ENCODE measurements around the gene TSPO2.

Gene TSPO2

DNA sequence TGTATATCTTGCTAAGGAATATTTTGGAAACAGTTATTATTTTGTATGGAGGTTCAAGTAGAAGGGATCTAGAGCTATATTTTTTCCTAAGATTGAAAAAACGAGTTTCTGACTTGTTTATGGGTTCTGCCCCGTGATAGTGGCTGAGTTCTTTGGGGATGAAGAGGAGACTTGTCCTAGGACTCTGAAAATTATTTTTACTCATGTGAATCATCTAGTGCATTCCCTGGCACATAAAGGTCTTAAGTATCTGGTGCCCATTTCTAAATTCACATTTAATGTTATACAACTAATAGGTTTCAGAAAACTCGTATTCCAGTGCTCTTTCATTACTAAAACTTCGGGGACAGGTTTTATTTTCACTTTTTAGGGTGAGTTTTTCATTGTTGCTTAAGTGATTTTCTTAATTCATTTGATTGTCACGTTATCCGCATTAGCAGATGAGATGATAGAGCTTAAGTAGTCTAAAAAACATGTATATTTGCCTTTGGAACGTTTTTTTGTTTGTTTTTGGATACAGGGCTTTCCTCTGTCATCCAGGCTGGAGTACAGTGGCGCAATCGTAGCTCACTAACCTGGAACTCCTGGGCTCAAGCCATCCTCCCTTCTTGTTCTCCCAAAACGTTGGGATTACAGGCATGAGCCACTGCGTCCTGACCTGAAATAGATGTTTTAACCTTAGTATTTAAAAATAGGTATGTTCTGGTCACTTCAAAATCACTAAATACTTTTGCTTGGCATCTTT, 32.6 kb downstream of the TSPO2 start:
- DNase-seq (ENCODE audit: low read depth in 4 of 4, low spot score in 1 of 4): no peak

DNA sequence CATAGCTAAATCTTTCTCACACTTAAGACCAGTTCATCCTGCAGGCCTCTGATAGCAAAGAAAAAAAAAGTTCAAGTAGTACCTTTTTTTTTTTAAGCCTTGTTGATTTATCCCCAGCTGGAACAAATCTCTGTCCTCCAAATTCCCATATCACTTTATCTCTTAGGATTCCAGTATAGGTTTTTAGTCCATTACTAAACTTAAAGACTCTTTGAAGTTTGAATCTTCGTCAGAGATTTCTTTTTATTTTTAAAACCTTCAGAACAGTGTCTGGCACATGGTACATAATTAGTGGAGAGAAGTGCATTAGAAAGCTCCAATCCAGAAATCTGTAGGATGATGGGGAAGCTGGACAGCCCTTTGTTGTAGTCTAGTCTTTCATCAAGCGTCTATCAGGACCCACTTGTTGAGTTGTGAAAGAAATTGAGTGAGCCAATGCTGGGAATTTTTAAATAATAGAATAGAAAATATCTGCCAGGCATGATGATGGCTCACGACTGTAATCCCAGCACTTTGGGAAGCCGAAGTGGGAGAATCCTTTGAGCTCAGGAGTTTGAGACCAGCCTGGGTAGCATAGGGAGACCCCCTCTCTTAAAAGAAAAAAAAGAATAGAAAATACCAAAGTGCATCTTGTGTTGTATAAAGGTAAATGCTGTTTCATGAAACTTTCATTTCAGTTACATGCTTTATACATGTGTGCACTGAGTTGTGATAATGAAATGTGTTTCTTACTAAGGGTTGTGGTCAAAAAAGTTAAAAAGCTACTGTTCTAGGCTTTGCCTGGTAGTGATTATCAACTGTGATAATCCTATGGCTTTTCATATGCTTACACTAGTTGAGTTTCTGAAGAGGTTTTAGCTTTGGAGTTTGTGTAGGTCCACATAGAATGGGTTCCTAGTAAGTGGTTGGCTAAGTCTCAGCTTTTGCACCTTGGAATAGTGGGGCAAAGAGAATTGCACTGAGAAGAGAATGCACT, 33.7 kb downstream of the TSPO2 start:
- DNase-seq (ENCODE audit: low read depth in 4 of 4, low spot score in 1 of 4): no peak

DNA sequence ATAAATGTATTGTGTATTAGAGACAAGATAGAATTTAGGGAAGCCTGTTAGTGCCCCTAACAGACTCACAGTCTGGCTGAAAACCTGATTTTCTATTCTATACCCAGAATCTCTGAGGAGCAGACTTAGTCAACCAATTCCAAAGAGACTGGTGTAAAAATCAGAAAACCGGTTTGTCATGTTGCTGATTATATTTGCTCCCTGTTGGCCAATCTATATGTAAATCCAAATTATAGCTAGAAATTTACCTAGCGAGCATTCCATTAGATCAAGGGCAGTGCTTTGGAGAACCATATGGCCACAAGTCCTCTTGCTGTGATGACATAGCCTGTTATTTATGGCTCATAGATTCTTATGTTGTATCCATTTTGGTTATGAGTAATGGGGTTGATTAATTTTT, 35.3 kb downstream of the TSPO2 start:
- DNase-seq (ENCODE audit: low read depth in 4 of 4, low spot score in 1 of 4): no peak

DNA sequence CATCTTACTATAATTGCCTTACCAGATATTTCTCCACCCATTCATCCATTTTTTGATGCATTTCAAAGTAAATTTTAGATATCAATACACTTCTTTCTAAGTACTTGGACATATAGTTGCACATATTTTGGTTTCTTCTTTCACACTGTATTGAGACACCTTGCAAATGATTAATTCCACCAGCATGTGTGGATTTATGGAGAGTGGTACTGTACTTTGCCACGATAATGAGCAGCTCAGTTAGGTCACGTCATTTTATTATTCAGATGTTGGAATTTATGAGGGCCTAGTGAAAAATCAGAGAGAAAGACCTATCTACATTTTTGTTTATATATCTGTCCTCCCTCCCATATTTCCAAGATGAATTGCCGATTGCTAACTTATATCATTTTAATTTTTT, 35.8 kb downstream of the TSPO2 start:
- no peak for DNase-seq (ENCODE audit: low read depth in 4 of 4, low spot score in 1 of 4)

DNA sequence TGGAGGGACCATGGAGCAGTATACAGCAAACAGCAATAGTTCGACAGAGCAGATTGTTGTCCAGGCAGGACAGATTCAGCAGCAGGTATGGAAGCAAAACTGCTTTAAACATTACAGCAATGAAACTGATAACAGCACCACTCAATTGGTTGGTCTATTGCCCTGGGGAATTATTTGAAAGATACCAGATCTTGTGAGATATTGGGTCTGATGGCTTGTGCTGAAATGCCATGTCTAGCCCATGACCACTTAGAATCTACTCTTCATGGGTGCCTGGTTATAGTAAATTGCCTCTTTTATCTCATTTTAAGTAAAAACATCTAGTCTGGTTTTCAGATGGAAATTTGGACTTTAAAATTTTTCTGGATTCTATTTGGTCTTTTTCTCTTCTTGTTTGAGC, 36.8 kb downstream of the TSPO2 start:
- no peak for DNase-seq (ENCODE audit: low read depth in 4 of 4, low spot score in 1 of 4)

DNA sequence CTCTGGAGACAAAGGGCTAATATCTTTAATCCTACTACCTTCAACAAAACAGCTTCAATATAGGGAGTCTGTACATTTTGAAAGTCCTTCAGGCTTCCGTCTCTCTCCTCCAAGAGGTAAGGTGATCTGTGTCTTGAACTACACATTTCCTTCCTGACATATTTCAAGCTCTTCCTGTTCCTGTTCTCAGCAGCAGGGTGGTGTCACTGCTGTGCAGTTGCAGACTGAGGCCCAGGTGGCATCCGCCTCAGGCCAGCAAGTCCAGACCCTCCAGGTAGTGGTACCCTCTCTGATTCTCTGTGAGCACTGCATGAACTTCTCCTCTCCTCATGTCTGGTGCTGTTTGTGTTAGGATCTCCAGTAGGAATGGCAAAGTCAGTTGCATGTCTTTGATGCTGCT, 38.4 kb downstream of the TSPO2 start:
- DNase-seq (ENCODE audit: low read depth in 4 of 4, low spot score in 1 of 4): no peak

DNA sequence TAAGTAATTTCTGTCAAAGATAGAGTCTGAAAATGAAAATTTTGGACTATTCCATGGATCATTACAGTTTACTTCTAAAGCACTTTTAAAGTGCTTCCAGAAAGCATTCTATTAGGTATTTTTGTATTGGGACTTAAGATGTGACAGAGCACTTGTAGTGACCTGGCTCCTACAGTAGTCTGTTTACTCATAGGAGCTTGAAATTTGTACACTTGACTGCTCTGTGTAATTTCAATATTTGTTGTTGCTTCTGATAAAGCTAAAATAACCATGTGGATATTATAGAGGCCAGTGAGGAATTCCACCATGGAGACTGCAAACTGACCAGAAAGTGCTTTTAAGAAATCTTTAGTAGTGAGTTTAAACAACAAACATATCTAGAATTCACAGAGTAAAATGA, 40.8 kb downstream of the TSPO2 start:
- DNase-seq (ENCODE audit: low read depth in 4 of 4, low spot score in 1 of 4): no peak

DNA sequence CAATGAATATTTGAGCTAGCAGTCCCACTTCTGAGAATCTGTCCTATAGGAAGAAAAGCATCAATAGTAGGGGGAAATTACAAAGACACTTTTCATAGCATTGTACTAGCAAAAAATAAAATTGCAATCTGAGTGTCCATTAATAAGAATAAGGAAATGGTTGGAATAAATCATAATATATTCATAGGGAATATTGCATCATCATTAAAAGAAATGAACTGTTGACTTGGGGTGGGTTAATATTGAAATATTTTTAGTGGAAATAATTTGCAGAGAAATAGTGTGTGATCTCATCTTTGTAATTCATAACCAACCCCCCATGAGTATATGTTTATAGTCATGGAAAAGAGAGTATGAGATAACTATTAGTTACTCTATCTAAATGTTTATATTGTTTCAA, 42.9 kb downstream of the TSPO2 start:
- DNase-seq (ENCODE audit: low read depth in 4 of 4, low spot score in 1 of 4): no peak

DNA sequence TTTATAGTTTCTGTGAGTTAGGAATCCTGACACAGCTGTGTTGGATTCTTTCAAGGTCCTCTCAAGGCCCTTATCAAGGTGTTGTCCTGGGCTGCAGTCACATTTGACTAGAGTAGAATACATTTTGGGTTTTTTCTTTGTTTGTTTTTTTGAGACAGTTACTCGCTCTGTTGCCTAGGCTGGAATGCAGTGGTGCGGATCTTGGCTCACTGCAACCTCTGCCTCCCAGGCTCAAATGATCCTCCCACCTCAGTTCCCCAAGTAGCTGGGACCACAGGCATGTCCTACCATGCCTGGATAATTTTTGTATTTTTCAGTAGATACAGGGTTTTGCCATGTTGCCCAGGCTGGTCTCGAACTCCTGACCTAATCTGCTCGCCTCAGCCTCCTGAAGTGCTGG, 46.2 kb downstream of the TSPO2 start:
- DNase-seq (ENCODE audit: low read depth in 4 of 4, low spot score in 1 of 4): no peak

DNA sequence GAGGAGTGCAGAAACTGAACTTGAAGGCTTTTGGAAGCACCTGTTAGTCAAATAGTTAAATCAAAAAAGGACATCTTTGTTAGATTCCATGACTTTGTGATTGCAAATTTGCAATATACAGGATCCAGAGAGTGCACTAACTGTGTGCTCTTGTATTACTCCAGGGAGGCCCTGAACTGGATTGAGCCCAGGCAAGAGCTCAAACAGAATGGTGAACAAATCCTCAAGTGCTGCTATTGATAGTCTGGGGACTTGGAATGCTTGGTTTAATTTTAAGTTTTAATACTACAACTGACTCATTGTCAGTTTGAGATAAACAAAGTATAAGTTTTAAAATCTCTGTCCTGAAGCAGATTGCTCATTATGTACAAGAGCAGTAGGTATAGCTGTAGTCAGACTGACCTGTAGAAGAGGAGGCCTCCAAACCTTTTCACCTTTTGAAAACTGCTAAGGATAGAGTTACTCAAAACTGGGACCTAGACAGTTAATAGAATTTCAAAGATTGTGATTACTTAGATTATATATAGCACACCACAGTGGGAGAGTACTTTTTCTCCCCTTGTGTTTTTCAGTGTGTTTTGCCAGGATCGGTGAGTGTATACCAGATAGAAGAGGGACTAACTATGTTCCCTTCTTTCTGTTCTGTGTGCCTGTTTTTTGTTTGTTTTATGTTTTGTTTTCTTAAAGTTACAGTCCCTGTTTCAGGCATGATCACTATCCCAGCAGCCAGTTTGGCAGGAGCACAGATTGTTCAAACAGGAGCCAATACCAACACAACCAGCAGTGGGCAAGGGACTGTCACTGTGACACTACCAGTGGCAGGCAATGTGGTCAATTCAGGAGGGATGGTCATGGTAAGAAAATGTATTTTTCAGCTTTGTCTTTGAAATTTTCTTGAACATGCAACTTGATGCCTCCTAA, 48.8 kb downstream of the TSPO2 start:
- no peak for DNase-seq (ENCODE audit: low read depth in 4 of 4, low spot score in 1 of 4)

DNA sequence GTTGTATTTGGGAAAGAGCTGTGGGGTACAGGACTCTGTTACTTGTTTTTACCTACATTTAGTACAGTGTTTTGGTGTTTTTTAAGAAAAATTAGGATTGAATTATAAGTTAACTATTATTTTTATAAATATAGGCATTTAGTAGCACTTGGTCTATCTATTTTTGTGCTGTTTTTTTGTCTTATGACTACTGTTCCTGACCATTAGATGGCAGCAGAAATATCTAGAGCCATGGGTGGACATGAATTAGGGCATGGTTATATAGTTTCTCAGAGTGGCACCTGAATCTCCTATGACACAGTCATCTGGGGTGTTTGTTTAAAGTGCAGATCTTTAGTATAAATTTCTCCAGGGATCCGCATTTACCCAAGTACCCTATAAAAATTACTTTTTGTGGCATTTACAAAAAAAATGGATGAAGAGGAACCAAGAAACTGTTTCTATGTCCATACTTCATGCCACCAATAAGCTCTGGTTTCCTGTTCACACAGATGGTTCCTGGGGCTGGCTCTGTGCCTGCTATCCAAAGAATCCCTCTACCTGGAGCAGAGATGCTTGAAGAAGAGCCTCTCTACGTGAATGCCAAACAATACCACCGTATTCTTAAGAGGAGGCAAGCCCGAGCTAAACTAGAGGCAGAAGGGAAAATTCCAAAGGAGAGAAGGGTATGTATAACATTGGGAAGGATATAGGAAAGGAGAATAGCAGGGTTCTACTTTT, 50.3 kb downstream of the TSPO2 start:
- DNase-seq (ENCODE audit: low read depth in 4 of 4, low spot score in 1 of 4): no peak

DNA sequence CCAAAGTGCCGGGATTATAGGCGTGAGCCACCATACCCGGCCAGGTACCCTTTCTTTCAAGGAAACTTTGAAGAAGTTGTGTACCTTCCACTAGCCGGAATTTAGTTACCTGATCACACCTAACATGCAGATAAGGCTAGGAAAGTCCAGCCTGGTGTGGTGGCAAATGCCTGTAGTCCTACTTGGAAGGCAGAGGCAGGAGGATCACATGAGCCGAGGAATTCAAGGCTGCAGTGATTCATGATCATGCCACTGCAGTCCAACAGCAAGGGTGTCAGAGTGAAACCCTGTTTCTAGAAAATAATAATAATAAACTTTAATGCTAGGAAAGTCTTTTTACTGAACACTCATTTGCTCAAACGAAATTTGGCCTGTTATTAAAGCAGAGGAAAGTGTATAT, 51.5 kb downstream of the TSPO2 start:
- no peak for DNase-seq (ENCODE audit: low read depth in 4 of 4, low spot score in 1 of 4)

All from stimulated activated CD4-positive, alpha-beta T cell treated with anti-CD3 and anti-CD28 coated beads, Interleukin-1b, Interleukin-23, amount 100 ng/mL, for 24 hours (primary cell).